GM12892 (cell line): ENCODE data around the gene CSNK1A1L.

Source experiments
- POLR2A ChIP-seq: IDR thresholded peaks from 2 replicates; pipeline ENCODE4 v1.6.1; 2011; ENCODE audit warnings: low read depth, low read length, control low read depth
- TAF1 ChIP-seq: IDR thresholded peaks from 2 replicates; pipeline ENCODE4 v1.6.1; 2011; ENCODE audit warnings: low read depth, mild to moderate bottlenecking, control low read depth, low read length, borderline replicate concordance

DNA sequence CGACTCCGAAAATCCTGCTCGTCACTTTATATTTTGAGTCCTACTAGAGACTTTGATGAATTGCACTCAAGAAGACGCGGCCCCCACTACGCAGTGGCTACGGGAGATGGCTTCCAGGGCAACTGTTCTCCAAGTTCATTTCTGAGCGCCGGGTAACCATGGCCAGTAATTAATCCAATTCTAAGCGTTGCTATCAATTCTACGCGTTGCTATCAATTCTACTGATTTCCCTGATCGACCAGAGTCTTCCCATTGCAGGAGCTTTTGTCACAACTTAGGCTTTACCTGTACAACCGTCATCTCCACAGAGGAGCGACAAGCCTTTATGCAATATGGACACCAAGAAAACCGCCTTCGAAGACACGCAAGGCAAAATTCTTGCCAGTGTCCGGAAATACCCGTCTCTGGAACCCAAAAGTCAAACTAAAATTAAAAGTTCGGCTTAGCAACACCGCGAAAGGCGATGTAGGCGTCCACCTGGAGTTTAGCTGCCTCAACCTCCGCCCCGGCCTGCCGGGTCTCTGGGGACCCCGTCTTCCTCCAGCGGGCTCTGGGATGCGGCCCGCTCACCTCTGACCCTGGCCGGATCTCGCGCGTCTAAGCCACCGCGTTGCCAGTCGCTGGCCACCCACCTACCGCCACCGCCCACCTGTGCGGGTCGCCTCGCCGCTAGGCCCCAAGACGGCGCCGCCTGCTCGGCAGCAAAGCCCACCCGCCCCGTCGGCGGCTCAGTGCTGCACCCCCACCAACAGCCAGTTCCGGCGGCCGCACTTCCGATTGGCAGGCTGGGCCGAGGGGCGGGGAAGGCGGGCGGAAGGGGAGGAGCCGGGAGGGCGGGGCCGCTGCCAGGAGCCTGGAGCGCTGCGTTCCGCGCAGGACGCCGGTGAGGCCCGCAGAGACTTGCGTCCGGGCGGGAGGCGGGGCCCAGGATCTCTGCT is 46.3 kb downstream of the CSNK1A1L start, which contains the start of gene SUPT20H:
- TF ChIP-seq TAF1: 0 out of 2 replicates have a peak, but pooled peaks have one; percentile 66
- TF ChIP-seq POLR2A: peak; percentile 90
